Measurements from ENCODE around the gene ARPC5L. TPM values are rescaled to one million over a fixed set of nuclear protein-coding genes. Genes with fewer than 3 reads are reported as not detected.

The ARPC5L gene
- total and polyA plus RNA-seq, 2 of the 13 experiments (the other 11 are each of a cell fraction or from before 2014, with no cell fraction given), result 29.9 to 33.8 TPM

- TF ChIP-seq PBX2 (CRISPR knock-in tag; IDR thresholded peaks at IDR 0.05), result no peak
- TF ChIP-seq ZNF382 (CRISPR knock-in tag; IDR thresholded peaks at IDR 0.05; ENCODE audit: borderline replicate concordance), result no peak
- no peak for TF ChIP-seq JUND (CRISPR knock-in tag; IDR thresholded peaks at IDR 0.05)
- no peak for TF ChIP-seq ZFP36L2 (CRISPR knock-in tag; IDR thresholded peaks at IDR 0.05)
- TF ChIP-seq ZNF337 (CRISPR knock-in tag; IDR thresholded peaks at IDR 0.05; ENCODE audit: borderline replicate concordance, low read depth), result 0 out of 2 replicates have a peak, but pooled peaks have one; percentile 75
- no peak for TF ChIP-seq ZBTB46 (CRISPR knock-in tag; IDR thresholded peaks at IDR 0.05; ENCODE audit: borderline replicate concordance)
- no peak for TF ChIP-seq IKZF4 (CRISPR knock-in tag; IDR thresholded peaks at IDR 0.05; ENCODE audit: borderline replicate concordance, low read depth, not compliant biosample characterization)
- no peak for TF ChIP-seq ZNF567 (CRISPR knock-in tag; IDR thresholded peaks at IDR 0.05; ENCODE audit: borderline replicate concordance)
- TF ChIP-seq ZNF263 (CRISPR knock-in tag; IDR thresholded peaks at IDR 0.05), result peak; percentile 90
- TF ChIP-seq, protein P1, sequence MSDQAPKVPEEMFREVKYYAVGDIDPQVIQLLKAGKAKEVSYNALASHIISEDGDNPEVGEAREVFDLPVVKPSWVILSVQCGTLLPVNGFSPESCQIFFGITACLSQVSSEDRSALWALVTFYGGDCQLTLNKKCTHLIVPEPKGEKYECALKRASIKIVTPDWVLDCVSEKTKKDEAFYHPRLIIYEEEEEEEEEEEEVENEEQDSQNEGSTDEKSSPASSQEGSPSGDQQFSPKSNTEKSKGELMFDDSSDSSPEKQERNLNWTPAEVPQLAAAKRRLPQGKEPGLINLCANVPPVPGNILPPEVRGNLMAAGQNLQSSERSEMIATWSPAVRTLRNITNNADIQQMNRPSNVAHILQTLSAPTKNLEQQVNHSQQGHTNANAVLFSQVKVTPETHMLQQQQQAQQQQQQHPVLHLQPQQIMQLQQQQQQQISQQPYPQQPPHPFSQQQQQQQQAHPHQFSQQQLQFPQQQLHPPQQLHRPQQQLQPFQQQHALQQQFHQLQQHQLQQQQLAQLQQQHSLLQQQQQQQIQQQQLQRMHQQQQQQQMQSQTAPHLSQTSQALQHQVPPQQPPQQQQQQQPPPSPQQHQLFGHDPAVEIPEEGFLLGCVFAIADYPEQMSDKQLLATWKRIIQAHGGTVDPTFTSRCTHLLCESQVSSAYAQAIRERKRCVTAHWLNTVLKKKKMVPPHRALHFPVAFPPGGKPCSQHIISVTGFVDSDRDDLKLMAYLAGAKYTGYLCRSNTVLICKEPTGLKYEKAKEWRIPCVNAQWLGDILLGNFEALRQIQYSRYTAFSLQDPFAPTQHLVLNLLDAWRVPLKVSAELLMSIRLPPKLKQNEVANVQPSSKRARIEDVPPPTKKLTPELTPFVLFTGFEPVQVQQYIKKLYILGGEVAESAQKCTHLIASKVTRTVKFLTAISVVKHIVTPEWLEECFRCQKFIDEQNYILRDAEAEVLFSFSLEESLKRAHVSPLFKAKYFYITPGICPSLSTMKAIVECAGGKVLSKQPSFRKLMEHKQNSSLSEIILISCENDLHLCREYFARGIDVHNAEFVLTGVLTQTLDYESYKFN (CRISPR knock-in tag; conservative IDR thresholded peaks at IDR 0.05), result peak; percentile 10; the same call in 1 of the 2 replicates
- TF ChIP-seq ZEB1 (IDR thresholded peaks at IDR 0.05; ENCODE audit: insufficient replicate concordance, low read depth), result no peak
- TF ChIP-seq NFE2L2 (IDR thresholded peaks at IDR 0.05; ENCODE audit: low read length), result no peak
- TF ChIP-seq RFX1 (IDR thresholded peaks at IDR 0.05), result no peak
- peak; percentile 59 for TF ChIP-seq PHF8 (CRISPR knock-in tag; IDR thresholded peaks at IDR 0.05)
- TF ChIP-seq, protein P2, sequence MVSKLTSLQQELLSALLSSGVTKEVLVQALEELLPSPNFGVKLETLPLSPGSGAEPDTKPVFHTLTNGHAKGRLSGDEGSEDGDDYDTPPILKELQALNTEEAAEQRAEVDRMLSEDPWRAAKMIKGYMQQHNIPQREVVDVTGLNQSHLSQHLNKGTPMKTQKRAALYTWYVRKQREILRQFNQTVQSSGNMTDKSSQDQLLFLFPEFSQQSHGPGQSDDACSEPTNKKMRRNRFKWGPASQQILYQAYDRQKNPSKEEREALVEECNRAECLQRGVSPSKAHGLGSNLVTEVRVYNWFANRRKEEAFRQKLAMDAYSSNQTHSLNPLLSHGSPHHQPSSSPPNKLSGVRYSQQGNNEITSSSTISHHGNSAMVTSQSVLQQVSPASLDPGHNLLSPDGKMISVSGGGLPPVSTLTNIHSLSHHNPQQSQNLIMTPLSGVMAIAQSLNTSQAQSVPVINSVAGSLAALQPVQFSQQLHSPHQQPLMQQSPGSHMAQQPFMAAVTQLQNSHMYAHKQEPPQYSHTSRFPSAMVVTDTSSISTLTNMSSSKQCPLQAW (CRISPR knock-in tag; IDR thresholded peaks at IDR 0.05), result peak; percentile 9; the same call in 1 of the 2 replicates
- TF ChIP-seq ZBTB20 (CRISPR knock-in tag; IDR thresholded peaks at IDR 0.05; ENCODE audit: borderline replicate concordance, low read depth), result peak; percentile 47; the same call in 1 of the 2 replicates
- TF ChIP-seq RELA (CRISPR knock-in tag; IDR thresholded peaks at IDR 0.05), result no peak; the same call in 1 of the 2 replicates
- TF ChIP-seq, protein P3, sequence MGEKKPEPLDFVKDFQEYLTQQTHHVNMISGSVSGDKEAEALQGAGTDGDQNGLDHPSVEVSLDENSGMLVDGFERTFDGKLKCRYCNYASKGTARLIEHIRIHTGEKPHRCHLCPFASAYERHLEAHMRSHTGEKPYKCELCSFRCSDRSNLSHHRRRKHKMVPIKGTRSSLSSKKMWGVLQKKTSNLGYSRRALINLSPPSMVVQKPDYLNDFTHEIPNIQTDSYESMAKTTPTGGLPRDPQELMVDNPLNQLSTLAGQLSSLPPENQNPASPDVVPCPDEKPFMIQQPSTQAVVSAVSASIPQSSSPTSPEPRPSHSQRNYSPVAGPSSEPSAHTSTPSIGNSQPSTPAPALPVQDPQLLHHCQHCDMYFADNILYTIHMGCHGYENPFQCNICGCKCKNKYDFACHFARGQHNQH (CRISPR knock-in tag; IDR thresholded peaks at IDR 0.05), result no peak; the same call in 1 of the 2 replicates
- TF ChIP-seq ZNF446 (CRISPR knock-in tag; IDR thresholded peaks at IDR 0.05), result 0 out of 2 replicates have a peak, but pooled peaks have one; percentile 28
- TF ChIP-seq MAZ (IDR thresholded peaks at IDR 0.05; ENCODE audit: borderline replicate concordance, low read depth, low read length), result no peak
- TF ChIP-seq MAZ (CRISPR knock-in tag; IDR thresholded peaks at IDR 0.05; ENCODE audit: low read depth), result no peak
These were observed 7.6 kb downstream of the ARPC5L start (continued) for GRCh38 chr9:124869466-124869985.
